HepG2 (cell line): Measurements from ENCODE around the gene RPS2. TPM values are rescaled to one million over a fixed set of nuclear protein-coding genes. Genes with fewer than 3 reads are reported as not detected.

Experiments
- ATF2 ChIP-seq: sonication (generic); formaldehyde crosslinking; IDR thresholded peaks from 2 replicates; pipeline ENCODE4 v1.4.0; 2020; ENCODE audit warnings: missing genetic modification reagents
- CREM ChIP-seq, 2 experiments: sonication (generic) in 1 of 2; formaldehyde crosslinking in 1 of 2; IDR thresholded peaks; 2 replicates each; pipeline versions ENCODE4 v1.4.0 to v1.6.1; 2016 to 2020; ENCODE audit warnings: antibody characterized with exemption in 1 of 2, mild to moderate bottlenecking in 1 of 2, missing genetic modification reagents in 1 of 2
- GABPB1 ChIP-seq: IDR thresholded peaks from 2 replicates; pipeline ENCODE4 v1.6.1; 2016; ENCODE audit warnings: mild to moderate bottlenecking, missing genetic modification reagents, moderate library complexity, missing compliant biosample characterization
- GLMP ChIP-seq: sonication (generic); formaldehyde crosslinking; IDR thresholded peaks from 2 replicates; pipeline ENCODE4 v1.9.0; 2021; ENCODE audit warnings: missing genetic modification reagents, mild to moderate bottlenecking, borderline replicate concordance
- KMT2B ChIP-seq: IDR thresholded peaks from 2 replicates; pipeline ENCODE4 v1.6.1; 2016; ENCODE audit warnings: missing genetic modification reagents, missing compliant biosample characterization
- LCORL ChIP-seq, 2 experiments: fragments of 450-650 bp in 1 of 2; sonication (generic) in 1 of 2; formaldehyde crosslinking in 1 of 2; IDR thresholded peaks; 2 replicates each; pipeline versions ENCODE4 v1.5.0 to v1.6.1; 2017 to 2020; ENCODE audit warnings: antibody characterized with exemption in 1 of 2, missing genetic modification reagents in 1 of 2
- MXD4 ChIP-seq: IDR thresholded peaks from 2 replicates; pipeline ENCODE4 v1.6.1; 2016; ENCODE audit warnings: mild to moderate bottlenecking, missing biosample characterization, missing genetic modification reagents
- NAIF1 ChIP-seq: sonication (generic); formaldehyde crosslinking; IDR thresholded peaks from 2 replicates; pipeline ENCODE4 v1.5.0; 2020; ENCODE audit warnings: mild to moderate bottlenecking, missing genetic modification reagents, borderline replicate concordance
- PAX8 ChIP-seq: sonication (generic); formaldehyde crosslinking; IDR thresholded peaks from 2 replicates; pipeline ENCODE4 v1.8.0; 2022; ENCODE audit warnings: mild to moderate bottlenecking, missing genetic modification reagents, borderline replicate concordance
- POLR2G ChIP-seq: fragments of 200-400 bp; formaldehyde crosslinking; IDR thresholded peaks from 2 replicates; pipeline ENCODE4 v1.6.1; 2018; ENCODE audit warnings: mild to moderate bottlenecking, low read depth, low read length, moderate library complexity
- SNAI1 ChIP-seq: sonication (generic); formaldehyde crosslinking; IDR thresholded peaks from 2 replicates; pipeline ENCODE4 v1.5.0; 2020; ENCODE audit warnings: mild to moderate bottlenecking, missing genetic modification reagents, borderline replicate concordance
- SNAPC4 ChIP-seq: sonication (generic); formaldehyde crosslinking; IDR thresholded peaks from 2 replicates; pipeline ENCODE4 v1.4.0; 2020; ENCODE audit warnings: mild to moderate bottlenecking, missing genetic modification reagents
- SNAPC5 ChIP-seq: sonication (generic); formaldehyde crosslinking; IDR thresholded peaks from 2 replicates; pipeline ENCODE4 v1.8.1; 2023; ENCODE audit warnings: mild to moderate bottlenecking, missing genetic modification reagents, borderline replicate concordance
- ZFP82 ChIP-seq: sonication (generic); formaldehyde crosslinking; IDR thresholded peaks from 2 replicates; pipeline ENCODE4 v1.5.1; 2020; ENCODE audit warnings: mild to moderate bottlenecking, missing genetic modification reagents, borderline replicate concordance
- ZNF292 ChIP-seq: sonication (generic); formaldehyde crosslinking; IDR thresholded peaks from 2 replicates; pipeline ENCODE4 v1.8.1; 2022; ENCODE audit warnings: mild to moderate bottlenecking, low read depth, missing genetic modification reagents, borderline replicate concordance
- ZNF343 ChIP-seq: sonication (generic); formaldehyde crosslinking; IDR thresholded peaks from 2 replicates; pipeline ENCODE4 v1.4.0; 2020; ENCODE audit warnings: mild to moderate bottlenecking, missing genetic modification reagents
- ZNF513 ChIP-seq: sonication (generic); formaldehyde crosslinking; conservative IDR thresholded peaks from 2 replicates; pipeline ENCODE4 v1.5.0; 2020; ENCODE audit warnings: missing genetic modification reagents
- ZNF562 ChIP-seq: sonication (generic); formaldehyde crosslinking; IDR thresholded peaks from 2 replicates; pipeline ENCODE4 v1.8.0; 2022; ENCODE audit warnings: missing genetic modification reagents, borderline replicate concordance
- polyA plus RNA-seq, 8 experiments: library from polyadenylated mRNA; depleted of rRNA in 3 of 8; stranded (reverse) in 7 of 8; unstranded in 1 of 8; fragments of >200 nt; fragmentation: Illumina TruSeq in 4 of 8; extraction: Trizol in 4 of 8; gene quantifications; 2 replicates each; pipeline versions ENCODE4 v1.2.1 to v1.2.3, GENCODE V29; 2011 to 2016; ENCODE audit warnings: low read depth in 4 of 8, missing spikeins in 1 of 8, mixed read lengths in 1 of 8; ENCODE audit not compliant: insufficient read depth in 1 of 8
- total RNA-seq, 5 experiments: library from RNA; depleted of rRNA; stranded (reverse); fragments of >200 nt; fragmentation: Illumina TruSeq; extraction: Trizol; gene quantifications; 2 replicates each; pipeline ENCODE4 v1.2.3, GENCODE V29; 2016; ENCODE audit warnings: low read depth in 1 of 5

RPS2 gene
- total and polyA plus RNA-seq, 2 of the 13 experiments (the other 11 are each of a cell fraction or from before 2014, with no cell fraction given): 1,908 to 4,514 TPM

- 0 out of 2 replicates have a peak, but pooled peaks have one; percentile 26 for TF ChIP-seq SNAPC4 (CRISPR knock-in tag)
- peak; percentile 84 for TF ChIP-seq POLR2G
- no peak for TF ChIP-seq SNAPC5 (CRISPR knock-in tag)
- no peak for TF ChIP-seq LCORL (IDR thresholded peaks at IDR 0.05)
- TF ChIP-seq LCORL (CRISPR knock-in tag; IDR thresholded peaks at IDR 0.05): 0 out of 2 replicates have a peak, but pooled peaks have one; percentile 32
- TF ChIP-seq GABPB1 (CRISPR knock-in tag): peak; percentile 95
- no peak for TF ChIP-seq ZFP82 (CRISPR knock-in tag)
- TF ChIP-seq ZNF292 (CRISPR knock-in tag): no peak
- peak; percentile 52 for TF ChIP-seq KMT2B (CRISPR knock-in tag)
- TF ChIP-seq NAIF1: no peak
- peak; percentile 32 for TF ChIP-seq CREM (IDR thresholded peaks at IDR 0.05)
- no peak for TF ChIP-seq CREM (CRISPR knock-in tag; IDR thresholded peaks at IDR 0.05)
- no peak for TF ChIP-seq PAX8
- TF ChIP-seq ZNF513: no peak
- TF ChIP-seq GLMP: no peak
- no peak for TF ChIP-seq SNAI1 (CRISPR knock-in tag)
- TF ChIP-seq MXD4: peak; percentile 74
- peak; percentile 15; the same call in 1 of the 2 replicates for TF ChIP-seq ATF2 (CRISPR knock-in tag)
- TF ChIP-seq ZNF562: no peak
- no peak for TF ChIP-seq ZNF343 (CRISPR knock-in tag)
These were observed 45.3 kb upstream of the RPS2 start, which contains the start of gene ZNF598 (continued) for GRCh38 chr16:2009791-2010510.
